HEK293 (cell line): ENCODE measurements around the gene SCN11A.

ENCODE experiments used
- CTCF ChIP-seq: fragments of 450-650 bp; formaldehyde crosslinking; IDR thresholded peaks from 2 replicates; pipeline ENCODE4 v1.5.1; 2016; ENCODE audit warnings: missing biosample characterization, missing genetic modification characterization
- HOXA7 ChIP-seq: sonication (generic); formaldehyde crosslinking; IDR thresholded peaks from 2 replicates; pipeline ENCODE4 v1.8.1; 2022; ENCODE audit warnings: missing genetic modification reagents, borderline replicate concordance
- SETDB1 ChIP-seq: IDR thresholded peaks from one replicate; pipeline ENCODE4 v1.6.1; 2017; ENCODE audit warnings: mild to moderate bottlenecking, low read length, moderate library complexity, mixed read lengths; ENCODE audit not compliant: insufficient read length
- ZBTB49 ChIP-seq: fragments of 450-650 bp; formaldehyde crosslinking; IDR thresholded peaks from 2 replicates; pipeline ENCODE4 v1.5.1; 2016; ENCODE audit warnings: missing biosample characterization, missing genetic modification characterization, low read depth
- ZNF121 ChIP-seq: fragments of 450-650 bp; formaldehyde crosslinking; IDR thresholded peaks from 2 replicates; pipeline ENCODE4 v1.5.1; 2016; ENCODE audit warnings: missing biosample characterization, missing genetic modification characterization
- ZNF514 ChIP-seq: fragments of 450-650 bp; formaldehyde crosslinking; IDR thresholded peaks from 2 replicates; pipeline ENCODE4 v1.5.1; 2016; ENCODE audit warnings: missing biosample characterization, missing genetic modification characterization

- no peak for TF ChIP-seq ZNF121 (tag by site-specific recombination)
- TF ChIP-seq CTCF: no peak
- TF ChIP-seq ZBTB49: no peak
- TF ChIP-seq SETDB1: no peak
- no peak for TF ChIP-seq ZNF514 (tag by site-specific recombination)
- no peak for TF ChIP-seq HOXA7
These were observed 47.5 kb upstream of the SCN11A start for GRCh38 chr3:39099242-39099641.
